Astrocyte of the hippocampus (primary cell): ENCODE results near the gene DEFB123.

Experiments
- DNase-seq: peaks from one replicate; pipeline ENCODE4 v3.0.0; 2011; ENCODE audit warnings: low read depth, low spot score

Gene DEFB123

DNA sequence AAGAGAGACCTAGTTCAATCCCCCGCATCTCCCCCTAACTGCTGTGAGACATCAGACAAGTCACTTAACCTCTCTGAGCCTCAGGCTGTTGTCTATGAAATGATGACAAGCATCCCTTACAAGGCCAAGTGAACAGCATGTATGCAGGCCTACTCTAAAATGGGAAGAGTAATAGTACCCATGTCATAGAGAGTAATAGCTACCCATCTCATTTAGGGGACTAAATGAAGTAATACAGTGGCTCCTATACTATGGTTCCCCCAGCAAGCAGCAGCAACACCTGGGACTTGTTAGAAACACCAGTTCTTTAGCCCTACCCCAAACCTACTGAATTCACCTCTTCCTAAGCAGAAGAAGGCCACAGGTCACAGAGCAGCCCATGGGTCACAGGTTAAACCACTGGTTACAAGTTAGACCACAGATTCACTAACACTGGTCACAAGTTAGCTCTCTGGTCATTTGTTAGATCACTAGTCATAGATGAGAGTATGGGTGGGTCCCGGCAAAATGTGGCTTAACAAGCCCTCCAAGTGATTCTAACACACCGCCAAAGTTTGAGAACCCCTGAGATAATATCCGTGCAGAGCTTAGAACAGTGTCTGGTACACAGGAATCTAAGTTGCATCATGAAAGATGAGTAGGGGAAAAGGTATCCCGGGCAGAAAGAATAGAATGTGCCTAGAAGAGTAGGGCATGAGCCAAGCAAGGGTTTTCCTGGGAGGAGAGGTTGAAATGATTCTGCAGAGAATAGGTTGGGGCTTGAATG is 33.1 kb downstream of the DEFB123 start:
- DNase-seq = no peak

DNA sequence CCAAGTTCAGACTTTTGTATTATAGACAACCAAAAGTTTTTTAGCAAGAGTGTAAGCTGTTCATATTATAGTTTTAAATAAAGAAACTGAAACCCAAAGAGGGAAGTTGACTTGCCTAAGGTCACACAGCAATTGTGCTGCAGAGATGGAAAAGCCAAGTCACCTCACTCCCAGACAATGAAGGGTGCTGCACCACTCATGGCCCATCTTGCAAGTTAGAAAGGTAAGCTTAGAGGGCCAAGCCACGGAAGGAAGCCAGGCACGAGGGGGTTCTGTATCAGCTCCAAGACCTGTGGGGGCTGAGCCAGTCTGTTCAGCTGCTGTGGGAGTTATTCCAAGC is 33.6 kb downstream of the DEFB123 start:
- DNase-seq = no peak

DNA sequence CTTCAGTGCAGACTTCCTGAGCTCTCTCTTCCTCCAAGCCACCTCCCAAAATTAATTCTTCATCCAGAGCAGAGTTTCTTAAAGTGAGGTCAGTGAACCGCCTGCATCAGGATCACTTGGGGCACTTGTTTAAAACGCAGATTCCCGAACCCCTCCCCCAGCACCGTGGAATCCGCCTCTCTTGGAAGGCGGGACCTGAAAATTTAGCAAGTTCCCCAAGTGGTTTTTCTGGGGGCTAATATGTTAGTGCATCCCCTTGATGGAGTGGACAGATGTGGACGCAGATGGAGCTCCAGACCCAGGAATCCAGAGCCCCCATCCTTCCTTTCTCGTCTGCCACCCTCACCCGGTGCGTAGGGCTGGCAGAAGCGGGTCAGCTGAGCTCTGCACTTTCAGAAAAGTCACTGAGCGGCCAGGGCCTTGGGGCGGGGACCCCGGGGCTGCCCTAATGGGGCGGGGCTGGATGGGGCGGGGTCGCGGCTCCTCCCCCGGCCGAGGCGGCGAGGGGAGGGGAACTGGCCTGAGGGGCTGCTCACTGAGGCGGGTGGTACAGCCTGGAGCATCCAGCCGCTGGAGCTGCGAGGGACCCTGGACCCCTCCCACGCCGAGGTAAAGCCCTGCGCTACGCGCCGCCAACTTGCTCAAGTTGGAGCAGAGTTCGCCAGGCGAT is 34.5 kb downstream of the DEFB123 start, which contains the start of the genes DEFB124 and REM1:
DEFB124 (minus strand) TSS at position 370 of the 670 bp plus-strand sequence. CDS start 2,114 bp downstream, outside the sequence.
REM1 (plus strand) TSS at position 531 of the 670 bp plus-strand sequence. CDS start 1,158 bp downstream, outside the sequence.
- DNase-seq = no peak

DNA sequence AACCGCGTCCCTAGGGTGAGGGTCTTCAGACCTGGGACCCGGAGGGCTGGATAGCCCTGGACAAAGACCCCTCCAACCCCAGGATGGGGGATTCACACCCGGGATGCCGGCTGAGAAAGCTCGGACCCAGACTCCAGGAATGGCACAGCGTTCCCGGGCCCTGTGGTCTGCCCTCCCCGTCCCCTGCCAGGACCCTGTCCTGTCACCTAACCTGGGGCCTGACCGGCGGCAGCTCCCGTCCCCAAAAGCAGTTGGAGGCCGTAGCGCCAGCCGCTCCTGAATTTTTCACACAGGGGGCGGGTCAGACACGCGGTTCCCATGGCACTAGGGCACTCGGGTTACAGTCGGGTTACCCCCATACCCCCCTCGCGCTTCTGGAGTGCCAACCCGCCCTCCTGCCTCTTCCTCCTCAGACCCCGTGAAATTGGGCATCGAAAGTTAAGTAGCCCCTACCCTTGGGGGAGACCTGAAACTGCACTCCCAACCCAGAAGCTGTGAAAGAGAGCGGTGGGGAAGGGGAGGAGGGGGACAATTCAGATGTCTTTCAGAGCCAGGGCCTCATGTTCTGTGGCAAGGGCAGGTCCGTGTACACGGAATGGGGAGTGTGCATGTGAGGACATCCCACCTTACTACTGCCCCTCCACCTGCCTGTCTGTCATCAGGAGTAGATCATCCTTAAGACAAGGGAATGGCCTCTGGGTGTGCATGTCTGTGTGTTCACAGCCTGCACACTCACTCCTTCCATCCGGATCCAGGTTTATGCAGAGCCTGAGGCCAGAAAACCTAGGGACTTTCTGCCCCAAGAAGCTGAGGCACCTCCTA is 35.3 kb downstream of the DEFB123 start:
- DNase-seq = no peak

- DNase-seq = no peak
Measured at GRCh38 chr20:31476294-31476585, 35.8 kb downstream of the DEFB123 start.

DNA sequence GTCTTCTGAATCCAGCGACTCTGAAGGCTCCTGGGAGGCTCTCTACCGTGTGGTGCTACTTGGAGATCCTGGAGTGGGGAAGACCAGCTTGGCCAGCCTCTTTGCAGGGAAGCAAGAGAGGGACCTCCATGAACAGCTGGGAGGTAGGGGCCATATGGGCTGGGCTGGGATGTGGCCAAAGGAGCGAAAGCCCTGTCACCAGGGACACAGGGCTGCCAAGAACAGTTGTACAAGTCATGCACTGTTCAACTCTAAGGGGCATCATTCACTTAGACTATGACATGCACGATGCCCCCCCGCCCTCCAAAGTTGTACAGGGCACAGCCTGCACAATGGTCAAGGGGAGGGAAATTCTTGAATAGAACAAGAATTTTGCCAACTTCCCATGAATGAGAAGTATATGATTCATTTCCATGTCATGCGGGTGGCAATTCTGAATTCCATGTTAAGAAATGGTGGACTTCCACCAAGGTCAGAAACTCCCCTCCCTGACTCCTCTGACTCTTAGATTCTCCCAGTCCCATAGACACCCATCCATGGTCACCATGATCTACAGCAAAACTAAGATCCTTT is 36.3 kb downstream of the DEFB123 start:
- DNase-seq = no peak

DNA sequence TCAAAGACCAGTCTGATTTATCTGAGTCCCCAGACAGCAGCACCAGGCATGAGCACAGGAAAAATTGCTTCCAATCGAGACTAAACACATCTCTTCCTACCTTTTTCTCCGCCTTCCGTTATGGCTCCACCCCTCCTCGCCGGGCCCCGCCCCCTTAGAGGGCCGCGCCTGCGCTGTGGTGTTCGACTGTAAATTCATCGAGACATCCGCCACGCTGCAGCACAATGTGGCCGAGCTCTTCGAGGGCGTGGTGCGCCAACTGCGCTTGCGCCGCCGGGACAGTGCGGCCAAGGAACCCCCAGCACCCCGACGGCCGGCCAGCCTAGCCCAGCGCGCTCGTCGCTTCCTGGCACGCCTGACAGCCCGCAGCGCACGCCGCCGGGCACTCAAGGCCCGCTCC is 43.6 kb downstream of the DEFB123 start:
- peak; percentile 24 for DNase-seq

GRCh38 chr20:31485450-31486339 is 45.3 kb downstream of the DEFB123 start:
- peak; percentile 81 for DNase-seq

DNA sequence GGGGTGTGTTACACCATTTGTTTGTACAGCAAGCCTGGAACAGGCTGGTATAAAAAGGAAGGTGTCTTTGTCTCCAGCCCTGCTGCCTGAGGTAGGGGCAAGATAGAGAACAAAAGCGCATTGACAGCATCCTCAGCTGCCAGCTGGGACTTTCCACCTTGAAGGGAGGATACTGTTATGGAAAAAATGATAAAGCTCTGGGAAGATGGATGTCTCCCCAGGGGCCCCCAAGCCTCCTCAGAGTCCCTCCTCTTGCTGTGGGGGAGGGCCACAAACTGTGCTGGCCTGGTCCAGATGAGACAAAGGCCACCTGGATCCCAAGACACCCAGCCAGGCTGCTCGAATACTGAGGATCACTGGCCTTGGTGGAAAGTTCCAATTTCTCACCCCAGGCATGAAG is 47.7 kb downstream of the DEFB123 start:
- DNase-seq = no peak

DNA sequence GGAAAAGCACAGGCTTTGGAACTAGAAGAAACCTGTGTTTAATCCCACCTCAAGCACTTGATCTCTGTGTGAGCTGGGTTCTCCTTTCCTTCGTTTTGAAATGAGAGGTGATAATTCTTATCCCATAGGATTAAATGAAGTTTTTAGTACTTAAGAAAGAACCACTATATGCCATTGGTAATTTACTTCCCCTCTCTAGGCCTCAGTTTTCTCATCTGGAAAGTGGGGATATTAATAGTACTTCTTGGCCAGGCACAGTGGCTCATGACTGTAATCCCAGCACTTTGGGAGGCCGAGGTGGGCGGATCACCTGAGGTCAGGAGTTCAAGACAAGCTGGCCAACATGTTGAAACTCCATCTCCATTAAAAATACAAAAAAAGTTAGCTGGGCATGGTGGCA is 48.7 kb downstream of the DEFB123 start:
- no peak for DNase-seq

DNA sequence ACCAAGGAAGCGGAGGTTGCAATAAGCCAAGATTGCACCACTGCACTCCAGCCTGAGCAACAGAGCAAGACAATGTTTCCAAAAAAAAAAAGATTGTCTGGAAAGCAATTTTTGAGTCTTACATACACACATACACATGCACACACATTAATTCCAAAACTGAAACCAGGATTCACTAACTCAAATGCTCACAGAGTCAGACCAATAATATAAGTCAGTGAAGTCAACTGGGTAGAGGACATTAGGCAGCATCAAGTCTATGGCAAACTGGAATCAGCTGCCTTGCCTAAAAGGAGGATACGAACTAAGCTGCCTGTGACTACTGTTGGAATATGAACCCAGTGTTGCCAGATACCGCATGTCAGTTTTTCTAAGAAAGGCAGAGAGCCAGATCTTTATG is 50.3 kb downstream of the DEFB123 start:
- no peak for DNase-seq

- no peak for DNase-seq
Measured at GRCh38 chr20:31494131-31494530, 53.7 kb downstream of the DEFB123 start.

DNA sequence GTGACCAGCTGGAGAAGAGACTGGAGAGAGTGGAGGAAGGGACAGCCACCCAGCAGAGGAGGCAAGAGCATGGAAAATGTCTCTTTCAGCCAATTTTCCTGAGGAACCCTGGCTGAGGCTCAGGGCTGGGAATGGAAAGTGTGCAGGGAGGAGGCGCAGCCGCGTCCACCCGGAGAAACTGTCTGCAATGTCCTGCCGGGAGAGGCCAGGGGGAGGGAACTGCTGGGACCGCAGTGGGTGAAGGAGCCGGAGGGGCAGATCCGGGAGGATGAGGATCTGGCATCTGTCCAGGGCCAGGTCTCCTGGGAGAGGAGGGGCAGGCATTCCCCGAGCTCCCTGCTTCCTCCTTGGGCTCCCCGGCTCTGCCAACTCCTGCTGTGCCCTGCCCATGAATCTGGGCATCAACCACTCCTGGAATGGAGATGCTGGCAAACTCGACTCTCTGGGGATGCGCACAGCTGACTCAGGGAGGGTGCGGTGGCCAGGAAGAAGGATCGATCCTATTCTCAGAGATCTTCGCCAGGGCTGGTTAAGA is 56.4 kb downstream of the DEFB123 start:
- DNase-seq = no peak

GRCh38 chr20:31497838-31498540 is 57.6 kb downstream of the DEFB123 start:
- DNase-seq = no peak
